H9 (cell line): ENCODE results near the gene SLX4IP. TPM values are rescaled to one million over a fixed set of nuclear protein-coding genes. Genes with fewer than 3 reads are reported as not detected.

ENCODE experiments used
- DNase-seq: peaks from one replicate; pipeline ENCODE4 v3.0.0-alpha.2; 2017
- H2AFZ ChIP-seq: one replicate; pipeline ENCODE4 v1.6.1; 2013; ENCODE audit warnings: mild to moderate bottlenecking, low read length, control low read depth, moderate library complexity
- H2AK5ac ChIP-seq: 2 replicates; pipeline ENCODE4 v1.6.1; 2013; ENCODE audit warnings: low read length, control low read depth, mixed read lengths; ENCODE audit not compliant: insufficient read length
- H2BK120ac ChIP-seq: one replicate; pipeline ENCODE4 v1.6.1; 2013; ENCODE audit warnings: low read depth, mild to moderate bottlenecking, low read length, control low read depth, inconsistent platforms; ENCODE audit not compliant: poor library complexity, severe bottlenecking
- H2BK12ac ChIP-seq: 2 replicates; pipeline ENCODE4 v1.6.1; 2013; ENCODE audit warnings: low read length, control low read depth, mixed read lengths, low read depth; ENCODE audit not compliant: insufficient read length
- H2BK15ac ChIP-seq: 2 replicates; pipeline ENCODE4 v1.6.1; 2013; ENCODE audit warnings: low read depth, low read length, control low read depth
- H2BK20ac ChIP-seq: one replicate; pipeline ENCODE4 v1.6.1; 2013; ENCODE audit warnings: low read depth, mild to moderate bottlenecking, low read length, control low read depth, inconsistent platforms; ENCODE audit not compliant: poor library complexity, severe bottlenecking
- H2BK5ac ChIP-seq: 2 replicates; pipeline ENCODE4 v1.6.1; 2013; ENCODE audit warnings: low read length, control low read depth, mixed read lengths; ENCODE audit not compliant: insufficient read length
- H3K14ac ChIP-seq: 2 replicates; pipeline ENCODE4 v1.6.1; 2013; ENCODE audit warnings: low read length, control low read depth; ENCODE audit not compliant: insufficient read depth
- H3K18ac ChIP-seq: 2 replicates; pipeline ENCODE4 v1.6.1; 2013; ENCODE audit warnings: low read depth, mild to moderate bottlenecking, mixed read lengths, low read length, control low read depth; ENCODE audit not compliant: insufficient read length
- H3K23ac ChIP-seq: 2 replicates; pipeline ENCODE4 v1.6.1; 2013; ENCODE audit warnings: low read length, control low read depth, mixed read lengths, low read depth; ENCODE audit not compliant: insufficient read length
- H3K23me2 ChIP-seq: 2 replicates; pipeline ENCODE4 v1.6.1; 2013; ENCODE audit warnings: low read depth, mild to moderate bottlenecking, mixed read lengths, low read length, control low read depth; ENCODE audit not compliant: insufficient read length, poor library complexity, severe bottlenecking
- H3K27ac ChIP-seq: 2 replicates; pipeline ENCODE4 v1.5.1; 2013; ENCODE audit warnings: low read length, control low read depth, mixed read lengths, low read depth; ENCODE audit not compliant: insufficient read length
- H3K27me3 ChIP-seq: 2 replicates; pipeline ENCODE4 v1.6.1; 2013; ENCODE audit warnings: low read length, control low read depth, inconsistent platforms; ENCODE audit not compliant: insufficient read depth
- H3K4ac ChIP-seq: 2 replicates; pipeline ENCODE4 v1.6.1; 2013; ENCODE audit warnings: low read depth, mild to moderate bottlenecking, control low read depth, inconsistent platforms, low read length, moderate library complexity
- H3K4me1 ChIP-seq: 2 replicates; pipeline ENCODE4 v1.6.1; 2013; ENCODE audit warnings: low read length, control low read depth, inconsistent platforms; ENCODE audit not compliant: insufficient read depth
- H3K4me2 ChIP-seq: 2 replicates; pipeline ENCODE4 v1.6.1; 2013; ENCODE audit warnings: low read length, control low read depth, mixed read lengths; ENCODE audit not compliant: insufficient read length, insufficient read depth
- H3K56ac ChIP-seq: 2 replicates; pipeline ENCODE4 v1.6.1; 2013; ENCODE audit warnings: low read depth, mild to moderate bottlenecking, mixed read lengths, low read length, control low read depth; ENCODE audit not compliant: insufficient read length
- H3K79me1 ChIP-seq: 2 replicates; pipeline ENCODE4 v1.6.1; 2013; ENCODE audit warnings: low read depth, mild to moderate bottlenecking, moderate library complexity, low read length, control low read depth, inconsistent platforms; ENCODE audit not compliant: insufficient read depth, poor library complexity, severe bottlenecking
- H3K79me2 ChIP-seq: 2 replicates; pipeline ENCODE4 v1.6.1; 2013; ENCODE audit warnings: low read length, control low read depth, inconsistent platforms; ENCODE audit not compliant: insufficient read depth
- H3K9ac ChIP-seq: 2 replicates; pipeline ENCODE4 v1.6.1; 2013; ENCODE audit warnings: low read length, control low read depth, mixed read lengths; ENCODE audit not compliant: insufficient read length; ENCODE audit errors: extremely low read depth
- H3K9me3 ChIP-seq: one replicate; pipeline ENCODE4 v1.6.1; 2013; ENCODE audit warnings: low read depth, low read length, inconsistent platforms; ENCODE audit not compliant: control insufficient read depth
- H3T11ph ChIP-seq: one replicate; pipeline ENCODE4 v1.6.1; 2013; ENCODE audit warnings: mild to moderate bottlenecking, low read length, control low read depth, inconsistent platforms
- H4K20me1 ChIP-seq: one replicate; pipeline ENCODE4 v1.6.1; 2013; ENCODE audit not compliant: control insufficient read depth, insufficient read length, insufficient read depth
- H4K5ac ChIP-seq: 2 replicates; pipeline ENCODE4 v1.6.1; 2013; ENCODE audit warnings: low read depth, mild to moderate bottlenecking, mixed read lengths, low read length, control low read depth; ENCODE audit not compliant: insufficient read length
- H4K8ac ChIP-seq: replicated peaks from 2 replicates; pipeline ENCODE4 v1.6.1; 2013; ENCODE audit warnings: low read length, control low read depth, mixed read lengths, low read depth; ENCODE audit not compliant: insufficient read length
- H4K91ac ChIP-seq: 2 replicates; pipeline ENCODE4 v1.6.1; 2013; ENCODE audit warnings: low read depth, mild to moderate bottlenecking, moderate library complexity, mixed read lengths, low read length, control low read depth; ENCODE audit not compliant: insufficient read length
- H3K27ac Mint-ChIP-seq, 3 experiments: 2 replicates in 2 of 3; 3 replicates in 1 of 3; pipeline ENCODE4 v1.8.0; 2020 to 2021; ENCODE audit warnings: mixed read lengths in 3 of 3, mild to moderate bottlenecking in 1 of 3, moderate library complexity in 1 of 3
- H3K27me3 Mint-ChIP-seq: 2 replicates; pipeline ENCODE4 v1.8.0; 2021; ENCODE audit warnings: low read depth, mild to moderate bottlenecking, moderate library complexity, mixed read lengths
- H3K36me3 Mint-ChIP-seq, 3 experiments: 2 replicates in 2 of 3; 3 replicates in 1 of 3; pipeline ENCODE4 v1.8.0; 2020 to 2021; ENCODE audit warnings: low read depth in 3 of 3, mixed read lengths in 3 of 3; ENCODE audit not compliant: insufficient read depth in 1 of 3
- H3K4me1 Mint-ChIP-seq, 2 experiments: 2 replicates each; pipeline ENCODE4 v1.8.0; 2020; ENCODE audit warnings: mixed read lengths in 2 of 2
- H3K4me3 Mint-ChIP-seq, 2 experiments: 2 replicates in 1 of 2; 3 replicates in 1 of 2; pipeline ENCODE4 v1.8.0; 2020 to 2021; ENCODE audit warnings: mild to moderate bottlenecking in 2 of 2, mixed read lengths in 2 of 2, moderate library complexity in 1 of 2
- H3K9me3 Mint-ChIP-seq, 2 experiments: 2 replicates in 1 of 2; 3 replicates in 1 of 2; pipeline ENCODE4 v1.8.0; 2020; ENCODE audit warnings: mild to moderate bottlenecking in 2 of 2, mixed read lengths in 2 of 2, moderate library complexity in 1 of 2
- CTCF ChIP-seq: fragments of 200-600 bp; sonication (generic); conservative IDR thresholded peaks from 3 replicates; pipeline ENCODE4 v1.8.0; 2021; ENCODE audit warnings: antibody characterized with exemption, mild to moderate bottlenecking
- WGBS: extraction: QIAGEN DNeasy Blood & Tissue Kit; methylation state at CpG from one replicate; pipeline ENCODE4 v1.1.7; 2013; ENCODE audit warnings: missing lambda C conversion rate, low lambda C conversion rate, mixed read lengths; ENCODE audit not compliant: insufficient read length; ENCODE audit errors: extremely low coverage; 5-methylcytosine and 5-hydroxymethylcytosine counted together
- total RNA-seq: library from RNA; stranded (reverse); gene quantifications from 2 replicates; pipeline ENCODE4 v1.2.1, GENCODE V29; 2021

SLX4IP gene
- total RNA-seq, 1 experiment from 2014 or later = 7.9 TPM

- H3K4me1 ChIP-seq = no peaks in the 10 kb centered on the region
- no peaks in the 10 kb centered on the region for H3K9me3 ChIP-seq
- H4K20me1 ChIP-seq = no peaks in the 10 kb centered on the region
- no peak overlapping the region for H2BK12ac ChIP-seq
- no peak overlapping the region for H3K18ac ChIP-seq
- no peaks in the 10 kb centered on the region for H3K9me3 Mint-ChIP-seq
- H2BK15ac ChIP-seq = no peak overlapping the region
- TF ChIP-seq CTCF = no peak
- H3K4ac ChIP-seq = no peak overlapping the region
- H2AK5ac ChIP-seq = no peak overlapping the region
- H3K36me3 Mint-ChIP-seq = peaks cover 1 to 13% (median 3%) of the 10 kb centered on the region in 3 experiments; a peak in 4 of 7 replicates
- no peak overlapping the region for H3K27ac Mint-ChIP-seq
- H3K27me3 Mint-ChIP-seq = no peaks in the 10 kb centered on the region
- peaks cover 9 to 16% of the 10 kb centered on the region in 2 experiments for H3K4me1 Mint-ChIP-seq
- H2BK120ac ChIP-seq = no peak overlapping the region
- no peak overlapping the region for H3T11ph ChIP-seq
- no peak overlapping the region for H4K5ac ChIP-seq
- DNase-seq = no peak
- no peak overlapping the region for H2BK20ac ChIP-seq
- H3K23me2 ChIP-seq = no peaks in the 10 kb centered on the region
- no peak overlapping the region for H3K27ac ChIP-seq
- H3K4me2 ChIP-seq = no peak overlapping the region
- no peak overlapping the region for H3K9ac ChIP-seq
- no peak overlapping the region for H3K14ac ChIP-seq
- no peak overlapping the region for H3K56ac ChIP-seq
- H3K23ac ChIP-seq = no peak overlapping the region
- H4K91ac ChIP-seq = no peak overlapping the region
- no peak overlapping the region for H2BK5ac ChIP-seq
- H3K79me1 ChIP-seq = no peaks in the 10 kb centered on the region
- no peaks in the 10 kb centered on the region for H3K79me2 ChIP-seq
- WGBS = no CpG with 5 or more reads among the region's 2 CpGs
- H2AFZ ChIP-seq = no peak overlapping the region
- no peaks in the 10 kb centered on the region for H3K27me3 ChIP-seq
- no peak overlapping the region for H3K4me3 Mint-ChIP-seq
- H4K8ac ChIP-seq = no peak overlapping the region
These were observed 169.8 kb downstream of the SLX4IP start for GRCh38 chr20:10604865-10605440.
